Endodermal cell (in vitro differentiated cells): ENCODE measurements around the gene WNK2. TPM values are rescaled to one million over a fixed set of nuclear protein-coding genes. Genes with fewer than 3 reads are reported as not detected.

Source experiments
- DNase-seq: peaks from one replicate; pipeline ENCODE4 v3.0.0-alpha.2; 2017
- H3K27ac ChIP-seq: 2 replicates; pipeline ENCODE4 v1.5.1; 2013; ENCODE audit warnings: mild to moderate bottlenecking, low read depth, low read length, moderate library complexity
- H3K27me3 ChIP-seq: 2 replicates; pipeline ENCODE4 v1.6.1; 2013; ENCODE audit warnings: mild to moderate bottlenecking, low read length, moderate library complexity; ENCODE audit not compliant: insufficient read depth, control insufficient read depth, poor library complexity, severe bottlenecking
- H3K36me3 ChIP-seq: 2 replicates; pipeline ENCODE4 v1.7.0; 2013; ENCODE audit warnings: mild to moderate bottlenecking, low read length, moderate library complexity; ENCODE audit not compliant: control insufficient read depth, insufficient read depth
- H3K4me1 ChIP-seq: one replicate; pipeline ENCODE4 v1.7.0; 2013; ENCODE audit warnings: low read length; ENCODE audit not compliant: control insufficient read depth, insufficient read depth
- H3K4me3 ChIP-seq: 2 replicates; pipeline ENCODE4 v1.5.1; 2013; ENCODE audit warnings: mild to moderate bottlenecking, low read length, moderate library complexity
- H3K9ac ChIP-seq: 2 replicates; pipeline ENCODE4 v1.6.1; 2013; ENCODE audit warnings: mild to moderate bottlenecking, low read length, moderate library complexity; ENCODE audit not compliant: poor library complexity, severe bottlenecking; ENCODE audit errors: extremely low read depth
- H3K9me3 ChIP-seq: 2 replicates; pipeline ENCODE4 v1.6.1; 2013; ENCODE audit warnings: mild to moderate bottlenecking, low read length, moderate library complexity; ENCODE audit not compliant: control insufficient read depth
- H3K27ac Mint-ChIP-seq: 2 replicates; pipeline ENCODE4 v1.8.0; 2020; ENCODE audit warnings: mixed read lengths
- H3K27me3 Mint-ChIP-seq: 2 replicates; pipeline ENCODE4 v1.8.0; 2021; ENCODE audit warnings: mild to moderate bottlenecking, mixed read lengths; ENCODE audit not compliant: insufficient read depth
- H3K36me3 Mint-ChIP-seq: 2 replicates; pipeline ENCODE4 v1.8.0; 2020; ENCODE audit warnings: low read depth, mixed read lengths
- H3K4me1 Mint-ChIP-seq: 2 replicates; pipeline ENCODE4 v1.8.0; 2020; ENCODE audit warnings: mixed read lengths
- H3K4me3 Mint-ChIP-seq: 2 replicates; pipeline ENCODE4 v1.8.0; 2020; ENCODE audit warnings: mild to moderate bottlenecking, moderate library complexity, mixed read lengths
- H3K9me3 Mint-ChIP-seq: 2 replicates; pipeline ENCODE4 v1.8.0; 2020; ENCODE audit warnings: mild to moderate bottlenecking, mixed read lengths
- WGBS, 2 experiments: methylation state at CpG; one replicate each; pipeline versions ENCODE4 v1.1.5 to v1.1.7; 2013; ENCODE audit warnings: missing lambda C conversion rate in 2 of 2, mixed read lengths in 1 of 2; ENCODE audit not compliant: insufficient coverage in 1 of 2, insufficient read length in 1 of 2; 5-methylcytosine and 5-hydroxymethylcytosine counted together
- total RNA-seq, 2 donors: library from RNA; stranded (reverse); fragmentation: NEBNext Ultra II Directional in 1 of 2; extraction: Animal tissue kit (Norgen Biotek cat#: 25700) in 1 of 2; gene quantifications; 2 replicates in 1 of 2; 3 replicates in 1 of 2; pipeline ENCODE4 v1.2.1, GENCODE V29; 2021
- TF ChIP-seq, protein P1 (sequence below): fragments of 200-600 bp; sonication (generic); conservative IDR thresholded peaks from 2 replicates; pipeline ENCODE4 v1.5.0; 2021; ENCODE audit warnings: antibody characterized with exemption, mild to moderate bottlenecking

WNK2 gene
- total RNA-seq, 2 donors from 2014 or later = 46.1 to 48.8 TPM

DNA sequence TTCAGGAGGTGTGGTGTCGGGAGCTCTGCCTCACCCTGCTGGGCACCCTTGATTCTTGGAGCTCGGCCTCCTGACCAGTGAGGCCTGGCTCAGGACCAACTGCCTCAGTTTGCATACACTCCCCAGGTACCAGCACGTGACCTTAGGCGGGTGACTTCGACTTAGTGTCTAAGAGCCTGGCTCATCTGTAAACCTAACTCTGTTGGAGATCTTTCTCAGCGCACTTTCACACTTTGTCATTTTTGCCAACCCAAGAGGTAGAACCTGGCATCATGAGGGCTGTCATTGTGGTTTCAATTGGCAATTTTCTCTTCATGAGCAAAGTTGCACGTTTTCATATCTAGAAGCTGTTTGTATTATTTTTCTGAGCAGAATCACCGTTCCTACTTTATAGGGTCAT is 13.4 kb upstream of the WNK2 start:
- Mint-ChIP-seq H3K4me1 (peaks cover 8% of the 10 kb centered on the region), H3K36me3 (no peaks in the 10 kb centered on the region), H3K9me3 (no peaks in the 10 kb centered on the region), H3K27ac (no peak overlapping the region), H3K27me3 (no peaks in the 10 kb centered on the region), H3K4me3 (no peak overlapping the region)
- Histone ChIP-seq H3K27ac (no peak overlapping the region), H3K9me3 (no peaks in the 10 kb centered on the region), H3K27me3 (no peaks in the 10 kb centered on the region), H3K36me3 (no peaks in the 10 kb centered on the region), H3K4me3 (no peak overlapping the region), H3K4me1 (no peaks in the 10 kb centered on the region), H3K9ac (no peak overlapping the region)
- WGBS, 2 experiments = 94% methylated on average over 7 to 8 of the region's 8 CpGs
- TF ChIP-seq, protein P1, sequence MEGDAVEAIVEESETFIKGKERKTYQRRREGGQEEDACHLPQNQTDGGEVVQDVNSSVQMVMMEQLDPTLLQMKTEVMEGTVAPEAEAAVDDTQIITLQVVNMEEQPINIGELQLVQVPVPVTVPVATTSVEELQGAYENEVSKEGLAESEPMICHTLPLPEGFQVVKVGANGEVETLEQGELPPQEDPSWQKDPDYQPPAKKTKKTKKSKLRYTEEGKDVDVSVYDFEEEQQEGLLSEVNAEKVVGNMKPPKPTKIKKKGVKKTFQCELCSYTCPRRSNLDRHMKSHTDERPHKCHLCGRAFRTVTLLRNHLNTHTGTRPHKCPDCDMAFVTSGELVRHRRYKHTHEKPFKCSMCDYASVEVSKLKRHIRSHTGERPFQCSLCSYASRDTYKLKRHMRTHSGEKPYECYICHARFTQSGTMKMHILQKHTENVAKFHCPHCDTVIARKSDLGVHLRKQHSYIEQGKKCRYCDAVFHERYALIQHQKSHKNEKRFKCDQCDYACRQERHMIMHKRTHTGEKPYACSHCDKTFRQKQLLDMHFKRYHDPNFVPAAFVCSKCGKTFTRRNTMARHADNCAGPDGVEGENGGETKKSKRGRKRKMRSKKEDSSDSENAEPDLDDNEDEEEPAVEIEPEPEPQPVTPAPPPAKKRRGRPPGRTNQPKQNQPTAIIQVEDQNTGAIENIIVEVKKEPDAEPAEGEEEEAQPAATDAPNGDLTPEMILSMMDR = no peak
- no peak for DNase-seq

DNA sequence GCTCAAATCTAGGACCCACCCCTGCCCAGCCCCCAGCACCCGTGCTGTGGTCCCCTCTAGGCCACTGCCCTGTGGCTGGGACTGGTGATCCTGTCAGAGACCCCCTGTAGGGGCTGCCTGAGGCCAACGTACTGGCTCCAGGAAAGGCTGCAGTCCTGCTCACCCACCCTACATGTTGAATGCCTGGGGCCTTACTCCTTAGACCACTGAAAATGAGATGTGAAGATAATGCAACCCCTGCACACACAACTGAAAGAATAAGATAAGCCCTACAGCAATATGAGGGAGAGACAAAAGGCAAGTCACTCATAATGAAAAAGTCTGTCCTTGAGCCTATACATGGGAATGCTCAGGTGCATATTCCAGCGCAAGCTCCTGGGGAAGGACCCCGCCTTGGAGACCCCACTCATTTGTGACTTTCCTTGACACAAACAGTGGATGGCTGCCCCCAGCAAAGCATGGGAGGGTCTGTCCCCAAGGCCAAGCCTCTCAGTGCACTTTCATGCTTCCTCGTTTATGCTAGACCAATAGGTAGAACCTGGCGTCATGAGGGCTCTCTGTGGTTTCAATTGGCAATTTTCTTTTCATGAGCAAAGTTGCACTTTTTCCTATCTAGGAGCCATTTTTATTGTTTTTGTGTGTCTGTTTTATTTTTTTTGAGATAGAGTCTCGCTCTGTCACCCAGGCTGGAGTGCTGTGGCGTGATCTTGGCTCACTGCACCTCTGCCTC is 12.5 kb upstream of the WNK2 start:
- no peak for DNase-seq
- Mint-ChIP-seq H3K27me3 (no peaks in the 10 kb centered on the region), H3K36me3 (no peaks in the 10 kb centered on the region), H3K9me3 (no peaks in the 10 kb centered on the region), H3K27ac (no peak overlapping the region), H3K4me3 (no peak overlapping the region), H3K4me1 (peaks cover 8% of the 10 kb centered on the region)
- no peak overlapping the region for H3K9ac ChIP-seq
- WGBS, 2 experiments = 93 to 96% methylated on average over 6 to 8 of the region's 8 CpGs
- H3K4me3 ChIP-seq = no peak overlapping the region
- TF ChIP-seq, protein P1 = no peak
- no peaks in the 10 kb centered on the region for H3K27me3 ChIP-seq
- H3K36me3 ChIP-seq = no peaks in the 10 kb centered on the region
- no peaks in the 10 kb centered on the region for H3K9me3 ChIP-seq
- no peak overlapping the region for H3K27ac ChIP-seq
- no peaks in the 10 kb centered on the region for H3K4me1 ChIP-seq

DNA sequence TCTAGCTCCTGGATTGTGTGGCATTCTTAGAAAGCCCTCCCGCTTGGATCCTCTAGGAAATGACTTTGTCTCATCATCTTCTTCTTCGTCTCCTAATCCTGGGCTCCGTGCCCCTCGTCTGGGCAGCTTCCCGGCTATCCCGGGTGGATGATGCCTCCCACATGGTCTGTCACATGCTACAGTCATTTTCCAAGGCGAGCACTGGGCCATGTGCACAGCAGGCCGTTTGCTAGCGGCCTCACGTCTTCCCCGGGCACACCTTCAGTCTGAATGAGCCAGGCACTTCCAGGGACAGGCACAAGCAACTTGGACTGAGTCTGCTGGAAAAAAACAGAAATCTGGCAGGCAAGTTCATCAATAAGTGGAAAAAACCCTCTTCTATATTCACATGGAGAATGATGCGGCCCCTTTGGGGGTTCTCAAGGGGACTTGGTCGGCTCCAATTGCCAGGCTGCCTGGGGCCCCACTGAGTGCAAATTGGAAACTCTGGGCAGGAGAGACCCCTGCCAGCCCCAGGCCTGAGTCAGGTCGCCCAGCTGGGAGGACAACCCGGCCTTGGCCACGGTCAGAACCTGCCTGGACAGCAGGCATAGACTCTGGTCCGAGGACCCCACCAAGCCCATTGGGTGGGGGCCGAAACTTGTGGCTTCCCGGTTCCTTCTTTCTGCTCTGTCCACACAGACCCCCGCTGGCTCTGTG is 11.1 kb upstream of the WNK2 start:
- 89 to 92% methylated on average over 20 of the region's 20 CpGs for WGBS, 2 experiments
- H3K36me3 Mint-ChIP-seq = no peaks in the 10 kb centered on the region
- peaks cover 8% of the 10 kb centered on the region for H3K4me1 Mint-ChIP-seq
- Histone ChIP-seq H3K4me1 (no peaks in the 10 kb centered on the region), H3K9ac (no peak overlapping the region), H3K27me3 (no peaks in the 10 kb centered on the region), H3K9me3 (no peaks in the 10 kb centered on the region), H3K4me3 (no peak overlapping the region), H3K27ac (no peak overlapping the region), H3K36me3 (no peaks in the 10 kb centered on the region)
- DNase-seq = no peak
- H3K27me3 Mint-ChIP-seq = no peaks in the 10 kb centered on the region
- TF ChIP-seq, protein P1 = no peak
- no peak overlapping the region for H3K27ac Mint-ChIP-seq
- H3K4me3 Mint-ChIP-seq = no peak overlapping the region
- H3K9me3 Mint-ChIP-seq = no peaks in the 10 kb centered on the region
